Ovary (tissue), 9 donors: ENCODE results near the gene SSBP4. TPM values are rescaled to one million over a fixed set of nuclear protein-coding genes. Genes with fewer than 3 reads are reported as not detected.

Source experiments
- DNase-seq, 5 donors: peaks; one replicate each; pipeline ENCODE4 v3.0.0-alpha.2; 2019 to 2020
- H3K27ac ChIP-seq, 2 donors: fragments of 200-600 bp; one replicate each; pipeline versions ENCODE4 v1.5.1 to v1.8.0; 2019 to 2022
- H3K27me3 ChIP-seq: fragments of 200-600 bp; one replicate; pipeline ENCODE4 v1.8.0; 2022
- H3K36me3 ChIP-seq: fragments of 200-600 bp; sonication (generic); one replicate; pipeline ENCODE4 v1.5.1; 2019
- H3K4me1 ChIP-seq: one replicate; pipeline ENCODE4 v1.8.1; 2013; ENCODE audit warnings: mild to moderate bottlenecking, moderate library complexity; ENCODE audit not compliant: insufficient read depth
- H3K4me3 ChIP-seq: fragments of 200-600 bp; sonication (generic); one replicate; pipeline ENCODE4 v1.5.1; 2017
- H3K9me3 ChIP-seq, 2 donors: fragments of 200-600 bp in 1 of 2; sonication (generic) in 1 of 2; one replicate each; pipeline versions ENCODE4 v1.5.1 to v1.8.1; 2013 to 2019; ENCODE audit warnings: mild to moderate bottlenecking in 1 of 2, moderate library complexity in 1 of 2
- CTCF ChIP-seq, 3 donors: fragments of 450-650 bp in 2 of 3; fragments of 200-600 bp in 1 of 3; IDR thresholded peaks; one replicate each; pipeline versions ENCODE4 v1.5.1 to v1.8.0; 2016 to 2022; ENCODE audit warnings: antibody characterized with exemption in 3 of 3, mild to moderate bottlenecking in 1 of 3
- EP300 ChIP-seq: sonication (generic); formaldehyde crosslinking; IDR thresholded peaks from one replicate; pipeline ENCODE4 v1.6.1; 2017; ENCODE audit warnings: antibody characterized with exemption
- POLR2A ChIP-seq: fragments of 450-650 bp; IDR thresholded peaks from one replicate; pipeline ENCODE4 v1.6.1; 2017; ENCODE audit warnings: antibody characterized with exemption, mild to moderate bottlenecking, moderate library complexity
- WGBS, 3 donors: extraction: QIAGEN DNeasy Blood & Tissue Kit in 1 of 3; methylation state at CpG; one replicate each; pipeline versions ENCODE4 v1.1.5 to v1.1.7; 2013 to 2017; 5-methylcytosine and 5-hydroxymethylcytosine counted together
- intact Hi-C, 4 donors: fragments of 100-400 bp; cut with DNase I; formaldehyde crosslinking; loops; one replicate each; pipeline versions ENCODE4 v1.11.0 to v1.15.1; 2022 to 2023
- polyA plus RNA-seq, 2 donors: library from polyadenylated mRNA; stranded (reverse); fragments of 200-250 nt in 1 of 2; fragments of 350-450 nt in 1 of 2; fragmentation: Illumina TruSeq in 1 of 2; extraction: RNeasy Lipid Tissue Mini Kit (QIAGEN cat#74804) in 1 of 2; gene quantifications; one replicate each; pipeline ENCODE4 v1.2.3, GENCODE V29; 2013 to 2014
- total RNA-seq, 7 donors: library from RNA; depleted of rRNA in 2 of 7; stranded (reverse); fragments of >200 nt in 2 of 7; fragmentation: NEBNext Ultra II Directional in 3 of 7; extraction: Animal tissue kit (Norgen Biotek cat#: 25700) in 3 of 7; gene quantifications; one replicate each; pipeline versions ENCODE4 v1.1.0 to v1.2.4, GENCODE V29; 2016 to 2023
- donor health status: DM: no; HTN: no; CAD: no; lungs with moderate emphysema.
- donor health status: DM: no; HTN: no; CAD: no.
- donor health status: Bipolar disorder and iron deficiency.
- donor health status: DM: yes; HTN: yes; CAD: no.
- donor health status: DM: no; HTN: no; CAD: no.
- donor health status: DM: yes; HTN: yes; CAD: no.

SSBP4 gene
- total and polyA plus RNA-seq, 9 donors = 4.6 to 124 (median 88.3) TPM

DNA sequence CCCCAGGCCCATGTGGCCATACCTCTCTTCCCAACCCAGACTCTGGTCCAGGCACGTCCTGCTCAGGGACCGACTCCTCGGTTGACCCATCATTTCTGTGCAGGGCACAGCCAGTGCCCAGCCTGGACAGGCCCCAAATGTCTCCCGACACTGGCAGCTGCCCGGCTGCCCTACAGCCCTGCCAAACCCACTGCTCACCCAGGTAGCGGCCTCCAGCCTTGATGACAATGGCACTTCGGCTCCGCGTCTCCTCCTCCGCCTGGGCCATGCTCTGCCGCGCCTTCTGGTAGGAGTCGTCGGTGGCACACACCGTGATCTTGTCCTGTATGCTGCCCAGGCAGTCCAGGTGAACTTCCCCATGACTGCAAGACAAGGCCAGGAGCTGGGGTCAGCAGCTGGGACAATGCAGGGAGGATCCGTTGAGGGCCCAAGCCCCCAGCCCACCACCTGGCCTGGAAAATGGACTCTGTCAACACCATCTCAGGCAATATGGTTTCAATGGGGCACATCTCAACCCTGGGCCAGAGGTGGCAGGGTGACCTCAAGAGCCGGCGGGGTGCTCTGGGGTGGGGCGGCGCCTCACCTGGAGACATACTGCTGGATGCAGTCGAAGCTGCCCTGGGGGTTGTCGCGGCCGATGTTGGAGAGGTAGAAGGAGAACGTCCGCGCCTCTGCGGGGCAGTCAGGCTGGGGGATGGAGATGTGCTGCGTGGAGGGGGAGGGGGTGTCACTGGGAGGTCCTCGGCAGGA, 46.2 kb downstream of the SSBP4 start:
- H3K27me3 ChIP-seq = no peaks in the 10 kb centered on the region
- H3K4me3 ChIP-seq = no peak overlapping the region
- WGBS, 3 donors = 81 to 88% (median 86%) methylated on average over 30 of the region's 30 CpGs
- intact Hi-C loops = loop anchor here (5.0 to 10.0 kb wide), 4 partner anchors 49 to 122 kb away; partner anchors contain the start of genes UBA52 (in 2 of the 4), ELL (in 1 of the 4) and REX1BD (in 1 of the 4)
- TF ChIP-seq CTCF (IDR thresholded peaks at IDR 0.05) = no peak
- TF ChIP-seq EP300 = no peak
- no peak for TF ChIP-seq POLR2A
- H3K9me3 ChIP-seq = no peaks in the 10 kb centered on the region
- H3K4me1 ChIP-seq = peaks cover 37% of the 10 kb centered on the region
- H3K27ac ChIP-seq = peak overlapping the region; percentile 18 to 63
- peak in 1 of 5 donors; percentile 53 for DNase-seq
- no peaks in the 10 kb centered on the region for H3K36me3 ChIP-seq

- Histone ChIP-seq H3K27me3 (no peaks in the 10 kb centered on the region), H3K4me1 (peaks cover 34% of the 10 kb centered on the region), H3K4me3 (no peak overlapping the region), H3K9me3 (no peaks in the 10 kb centered on the region), H3K27ac (peak overlapping the region in 1 of 2 donors; percentile 63), H3K36me3 (no peaks in the 10 kb centered on the region)
- WGBS, 3 donors = 78 to 85% (median 84%) methylated on average over 4 to 6 of the region's 6 CpGs
- intact Hi-C loops = loop anchor here (5.0 to 10.0 kb wide), 4 partner anchors 49 to 121 kb away; partner anchors contain the start of genes UBA52 (in 2 of the 4), ELL (in 1 of the 4) and REX1BD (in 1 of the 4)
- DNase-seq = no peak
- TF ChIP-seq POLR2A = no peak
- TF ChIP-seq CTCF (IDR thresholded peaks at IDR 0.05) = no peak
- TF ChIP-seq EP300 = no peak
Measured at GRCh38 chr19:18465964-18466339, 46.8 kb downstream of the SSBP4 start.

DNA sequence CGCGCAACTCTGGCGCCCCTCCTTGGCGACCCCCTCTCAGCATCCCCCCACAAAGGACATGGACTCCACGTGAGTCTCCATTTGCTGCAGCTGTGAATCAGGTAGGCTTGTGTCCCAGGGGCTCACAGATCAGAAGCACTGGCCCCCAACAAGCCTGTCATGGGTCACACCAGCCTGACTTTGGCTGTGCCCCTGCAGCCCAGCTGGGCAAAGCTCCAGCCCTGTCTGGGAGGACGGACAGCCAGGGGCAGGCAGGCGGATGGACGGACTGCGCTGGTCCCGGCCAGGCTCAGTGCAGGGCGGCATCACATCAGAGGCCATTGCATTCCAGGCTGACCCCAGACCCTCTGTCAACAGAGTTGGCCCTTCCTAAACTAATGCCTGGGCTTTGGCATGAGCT, 47.2 kb downstream of the SSBP4 start:
- no peak for DNase-seq
- Histone ChIP-seq H3K4me1 (peaks cover 32% of the 10 kb centered on the region), H3K36me3 (no peaks in the 10 kb centered on the region), H3K9me3 (no peaks in the 10 kb centered on the region), H3K4me3 (no peak overlapping the region), H3K27ac (peak overlapping the region in 1 of 2 donors; percentile 63), H3K27me3 (no peaks in the 10 kb centered on the region)
- WGBS, 3 donors = 87 to 94% (median 94%) methylated on average over 11 of the region's 11 CpGs
- TF ChIP-seq POLR2A = no peak
- no peak for TF ChIP-seq CTCF (IDR thresholded peaks at IDR 0.05)
- TF ChIP-seq EP300 = no peak
- intact Hi-C loops = loop anchor here (5.0 to 10.0 kb wide), 4 partner anchors 48 to 121 kb away; partner anchors contain the start of genes UBA52 (in 2 of the 4), ELL (in 1 of the 4) and REX1BD (in 1 of the 4)

GRCh38 chr19:18467978-18468377, 48.8 kb downstream of the SSBP4 start:
- WGBS, 3 donors = 76 to 85% (median 78%) methylated on average over 3 of the region's 3 CpGs
- H3K36me3 ChIP-seq = no peaks in the 10 kb centered on the region
- H3K4me1 ChIP-seq = peaks cover 32% of the 10 kb centered on the region
- DNase-seq = no peak
- H3K27ac ChIP-seq = no peak overlapping the region
- H3K4me3 ChIP-seq = no peak overlapping the region
- TF ChIP-seq POLR2A (no peak), CTCF (IDR thresholded peaks at IDR 0.05) (no peak), EP300 (no peak)
- H3K27me3 ChIP-seq = no peaks in the 10 kb centered on the region
- intact Hi-C loops = loop anchor here (5.0 to 10.0 kb wide), 4 partner anchors 47 to 119 kb away; partner anchors contain the start of genes UBA52 (in 2 of the 4), ELL (in 1 of the 4) and REX1BD (in 1 of the 4)
- H3K9me3 ChIP-seq = no peaks in the 10 kb centered on the region
